Measurements from ENCODE around the gene MAFG.

The MAFG gene

DNA sequence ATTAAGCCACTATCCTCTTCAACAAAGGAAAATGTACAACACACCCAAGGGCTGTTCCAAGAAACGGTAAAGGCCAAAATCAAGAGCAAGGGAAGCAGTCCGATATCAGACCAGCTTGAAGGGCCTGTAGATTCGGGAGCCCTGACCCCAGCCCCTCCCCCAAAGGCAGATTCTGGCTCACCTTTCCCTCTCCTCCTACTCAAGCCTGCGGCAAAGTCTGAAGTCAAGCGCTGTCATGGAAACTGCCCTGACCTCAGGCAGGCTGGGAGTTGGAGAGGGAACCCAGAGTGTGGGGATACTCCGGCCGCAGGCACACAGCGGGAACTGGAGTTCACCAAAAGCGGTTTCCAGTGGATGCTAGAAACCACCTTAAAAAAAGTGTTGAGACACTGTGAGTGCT lies 37.9 kb downstream of the MAFG start:
- no peak for DNase-seq

DNA sequence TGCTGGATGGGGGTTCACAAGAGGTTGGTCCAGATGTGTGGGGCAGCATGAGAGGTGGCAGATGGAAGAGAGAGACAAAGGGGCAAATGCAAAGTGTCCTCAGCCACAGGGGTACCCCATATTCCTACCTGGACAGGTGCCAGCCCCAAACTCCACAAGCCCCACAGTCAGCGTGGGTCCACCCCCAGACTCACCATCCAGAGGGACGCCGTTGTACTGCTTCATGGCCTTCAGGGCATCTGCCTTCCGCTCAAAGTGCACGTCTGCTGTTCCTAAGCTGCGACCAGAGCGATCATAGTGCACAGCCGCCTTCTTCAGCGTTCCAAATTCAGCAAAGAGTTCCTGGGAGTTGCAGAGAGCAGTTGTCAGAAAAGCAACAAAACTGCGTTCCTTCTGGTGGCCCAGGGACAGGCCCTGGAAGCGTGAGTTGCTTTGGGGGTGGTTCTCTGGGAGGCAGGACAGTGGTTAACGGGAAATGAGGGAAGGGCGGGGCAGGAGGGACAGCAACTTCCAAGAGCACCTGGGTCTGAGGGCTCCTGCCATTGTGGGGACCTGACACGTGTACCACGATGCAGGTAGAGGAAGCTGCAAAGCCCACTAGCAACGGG lies 38.4 kb downstream of the MAFG start:
- DNase-seq, result no peak

DNA sequence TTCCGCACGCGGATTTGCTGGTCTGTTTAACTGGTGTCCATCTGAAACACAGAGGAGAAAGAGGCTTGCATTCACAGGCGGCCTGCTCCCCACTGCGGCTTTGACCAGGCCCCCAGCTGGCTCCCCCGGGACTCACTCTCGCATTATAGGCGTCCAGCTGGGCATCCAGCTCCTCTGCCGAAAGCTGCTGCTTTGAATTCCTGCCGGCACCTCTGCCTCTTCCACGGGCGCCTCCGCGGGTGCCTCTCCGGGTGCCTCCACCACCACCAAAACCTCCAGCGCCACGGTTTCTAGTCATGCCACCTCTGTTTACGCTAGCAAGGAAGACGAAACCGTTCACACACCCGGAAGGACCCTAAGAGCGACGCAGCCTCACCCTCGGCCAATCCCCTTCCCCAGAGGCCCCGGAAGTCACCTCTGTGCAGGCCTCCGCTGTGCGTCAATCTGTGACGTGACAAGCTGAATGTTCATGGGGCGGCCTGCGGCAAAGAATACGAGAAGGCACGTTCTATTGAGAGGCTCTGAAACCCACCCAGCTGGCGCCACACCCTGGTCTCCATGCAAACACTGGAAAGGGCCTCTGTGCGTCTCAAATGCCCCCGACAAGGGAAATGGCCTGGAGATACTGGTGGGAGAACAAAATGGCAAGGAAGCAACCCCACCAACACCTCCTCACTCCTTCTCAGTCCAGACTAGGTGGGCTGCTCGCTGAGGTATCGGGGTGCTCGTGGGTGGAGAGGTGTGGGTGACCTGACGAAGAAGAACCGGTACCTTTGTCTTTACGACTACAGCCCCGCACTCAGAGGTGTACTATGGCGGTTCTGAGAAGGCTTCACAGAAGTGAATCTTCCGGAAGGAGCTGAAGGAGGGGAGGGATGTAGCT lies 39.2 kb downstream of the MAFG start:
- no peak for DNase-seq

DNA sequence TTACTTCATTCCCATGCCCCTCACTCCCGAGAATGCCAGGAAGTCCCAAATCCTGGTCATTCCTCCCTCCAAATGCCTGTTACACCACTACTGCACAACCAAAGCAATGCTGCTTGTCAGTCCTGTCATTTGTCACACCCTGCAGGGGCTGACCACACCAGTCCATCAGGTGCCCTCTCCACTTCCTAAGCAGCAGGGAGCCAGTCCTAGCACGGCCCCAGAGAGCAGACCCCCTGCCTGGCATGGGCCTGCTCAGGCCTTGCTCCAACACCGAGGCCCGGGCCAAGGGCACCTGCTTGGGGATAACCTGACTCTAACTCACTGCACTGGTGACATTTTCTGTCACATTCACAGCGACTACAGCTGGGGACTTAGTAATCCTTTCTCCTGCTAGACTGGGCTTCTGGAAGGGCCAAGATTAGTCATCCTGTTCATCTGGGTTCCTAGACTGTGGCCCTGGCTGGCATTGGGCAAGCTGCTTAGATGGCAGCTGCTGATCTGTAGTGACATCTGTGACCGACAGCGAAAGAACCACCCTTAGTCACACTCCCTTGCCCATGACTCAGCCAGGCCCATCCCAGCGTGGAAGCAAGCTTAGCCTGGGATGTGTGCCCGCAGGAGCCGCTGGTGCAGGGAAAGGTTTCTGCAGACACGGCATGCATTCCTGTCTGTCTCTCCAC lies 41.5 kb downstream of the MAFG start:
- DNase-seq, result no peak

- DNase-seq, result no peak
Measured at GRCh38 chr17:81885454-81885853, 42.1 kb downstream of the MAFG start.

DNA sequence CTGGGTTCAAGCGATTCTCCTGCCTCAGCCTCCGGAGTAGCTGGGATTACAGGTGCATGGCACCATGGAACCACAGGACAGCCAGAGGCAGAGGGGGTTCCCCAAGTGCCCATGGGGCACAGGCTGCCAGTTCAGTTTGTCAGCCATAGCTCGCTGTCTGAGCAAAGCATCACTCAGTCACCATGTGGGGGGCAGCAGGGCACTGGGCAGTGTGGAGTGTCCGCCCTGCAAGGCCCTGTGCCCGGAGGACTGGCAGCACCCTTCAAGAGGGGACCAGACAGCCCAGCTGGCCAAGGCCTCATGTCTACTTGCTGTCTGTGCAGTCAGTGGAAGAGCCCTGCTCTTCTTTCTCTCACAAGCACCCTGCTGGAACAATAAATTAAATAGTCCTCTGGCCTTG lies 42.6 kb downstream of the MAFG start:
- no peak for DNase-seq

GRCh38 chr17:81884520-81884919 lies 43.0 kb downstream of the MAFG start:
- DNase-seq, result no peak

- DNase-seq, result no peak
Measured at GRCh38 chr17:81879121-81879520, 48.4 kb downstream of the MAFG start.

DNA sequence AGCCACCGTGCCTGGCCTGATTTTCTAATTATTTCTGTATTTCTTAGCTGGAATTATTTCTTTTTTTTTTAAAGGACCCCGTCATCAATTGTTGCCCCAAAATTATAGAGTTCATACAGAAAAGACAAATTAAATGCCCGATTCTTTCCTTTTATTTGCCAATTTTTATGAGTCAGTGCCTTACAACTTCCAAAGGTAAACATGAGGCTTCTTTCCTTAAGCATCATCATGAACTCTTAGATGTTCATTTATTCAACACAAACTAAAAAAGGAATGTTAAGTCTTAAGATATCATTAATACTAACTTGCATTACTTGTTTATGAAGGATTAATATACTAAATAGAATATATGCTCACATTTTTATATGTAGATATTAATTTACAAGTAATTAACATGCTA lies 49.2 kb downstream of the MAFG start:
- DNase-seq, result no peak

GRCh38 chr17:81877569-81877968 lies 50.0 kb downstream of the MAFG start:
- no peak for DNase-seq

DNA sequence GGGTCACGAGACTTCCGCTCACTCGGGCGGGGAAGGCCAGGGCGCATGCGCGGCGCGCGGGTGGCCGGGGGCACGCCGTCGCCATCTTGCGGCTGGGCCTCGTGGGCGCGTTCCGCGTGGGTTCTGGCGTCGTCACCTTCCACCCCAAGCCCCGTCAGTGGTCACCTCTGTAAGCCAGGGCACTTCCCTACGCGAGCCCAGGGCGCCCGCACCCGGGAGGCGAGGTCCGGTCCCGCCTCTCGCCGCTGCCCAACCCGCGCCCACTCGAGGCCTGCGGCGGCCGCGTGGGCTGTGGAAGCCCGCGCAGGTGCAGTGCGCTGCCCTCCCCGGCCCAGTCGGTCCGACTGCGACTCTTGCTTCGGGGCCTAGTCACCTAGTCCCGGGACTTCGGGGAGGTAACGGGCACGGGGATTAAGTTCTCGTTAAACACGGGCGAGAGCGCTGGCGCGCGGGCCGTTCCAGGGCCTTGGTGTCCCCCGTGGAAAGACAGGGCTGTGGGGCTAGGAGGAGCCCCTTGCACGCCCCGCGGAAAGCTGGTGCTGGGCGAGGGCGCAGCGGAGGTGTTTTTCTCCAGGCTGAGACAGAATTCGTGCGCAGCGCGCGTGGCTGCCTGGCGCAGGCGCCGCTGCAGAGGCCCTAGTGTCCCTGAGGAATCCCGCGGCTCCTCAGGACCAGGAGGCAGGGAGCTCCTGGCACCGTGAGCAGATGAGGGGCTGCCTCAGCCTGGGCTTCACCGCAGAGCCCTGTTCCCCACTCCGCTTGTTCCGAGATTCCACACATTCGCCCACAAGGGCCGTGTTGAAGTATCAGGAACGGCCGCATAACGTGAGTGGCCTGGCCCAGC lies 55.9 kb downstream of the MAFG start:
- DNase-seq, result peak; percentile 25

DNA sequence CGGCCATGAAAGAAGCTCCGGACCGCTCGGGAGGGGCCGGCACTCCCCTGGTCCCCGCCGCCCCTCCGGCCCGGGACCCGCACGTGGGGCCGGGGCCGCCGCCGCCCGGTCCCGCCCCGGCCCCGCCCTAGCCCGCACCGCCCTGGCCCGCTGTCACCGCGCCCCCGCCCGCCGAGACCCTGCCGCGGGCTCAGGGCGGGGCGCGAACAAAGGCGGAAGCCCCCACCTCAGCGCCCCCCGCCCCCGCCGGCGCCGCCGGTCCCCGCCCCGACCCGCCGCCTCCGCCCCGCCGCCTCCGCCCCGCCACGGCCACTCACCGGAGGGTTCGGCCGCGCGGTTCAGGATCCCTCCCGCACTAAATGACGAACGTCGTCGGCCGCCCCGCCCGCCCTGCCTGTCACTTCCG lies 56.6 kb downstream of the MAFG start, which contains the start of gene ARHGDIA:
Gene ARHGDIA, minus strand, starts transcription at position 357 of the 406 bp plus-strand sequence. CDS start 1,407 bp downstream, outside the sequence.
- no peak for DNase-seq

- no peak for DNase-seq
Measured at GRCh38 chr17:81870131-81870980, 57.2 kb downstream of the MAFG start.

DNA sequence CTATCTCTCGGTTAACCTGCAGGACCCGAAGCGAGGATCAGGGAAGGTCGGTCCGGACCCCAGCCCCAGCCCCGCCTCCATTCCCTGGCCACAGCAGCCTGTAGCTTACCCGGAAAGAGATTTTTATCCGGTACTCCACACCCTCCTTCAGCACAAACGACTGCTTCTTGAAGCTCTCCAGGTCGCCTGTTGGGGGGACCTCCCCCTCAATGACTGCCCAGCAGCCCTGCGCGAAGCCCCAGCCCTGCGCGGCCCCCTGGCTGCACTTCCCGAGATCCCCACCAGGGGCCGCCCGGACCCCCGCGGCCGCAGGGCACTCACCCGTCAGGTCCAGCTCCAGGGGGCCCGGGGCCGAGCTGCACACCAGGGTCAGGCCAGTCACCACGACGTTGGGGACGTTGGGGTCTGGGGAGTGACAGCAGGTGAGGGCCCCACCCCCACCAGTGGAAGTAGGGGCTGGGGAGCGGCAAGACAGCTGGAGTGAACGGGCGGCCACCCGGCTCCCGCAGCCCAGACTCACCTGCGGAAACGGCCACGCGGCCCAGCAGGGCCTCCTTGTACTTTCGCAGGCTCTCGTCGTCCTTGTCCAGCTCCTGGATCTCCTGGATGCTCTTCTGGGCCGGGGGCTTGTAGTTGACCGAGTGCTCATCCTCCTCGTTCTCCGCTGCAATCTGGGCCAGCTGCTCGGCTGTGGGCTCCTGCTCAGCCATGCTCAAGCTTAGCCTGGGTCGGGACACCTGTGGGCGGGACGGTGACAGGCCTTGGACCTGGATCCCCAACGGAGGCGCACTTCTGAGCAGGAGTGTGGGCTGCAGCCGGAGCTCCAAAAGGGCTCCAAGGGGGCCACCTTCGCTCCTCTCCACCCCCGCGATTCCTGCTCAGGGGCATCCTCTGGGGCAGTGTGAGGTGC lies 58.1 kb downstream of the MAFG start:
- no peak for DNase-seq

GRCh38 chr17:81868674-81869220 lies 58.8 kb downstream of the MAFG start:
- DNase-seq, result no peak

Data from NCI-H2081 treated with DMSO at 0.1 percent for 48 hours (cell line).